GM18498 (cell line): ENCODE measurements around the gene CHST15.

Experiments
- ATAC-seq: cut with Tn5 transposase; IDR thresholded peaks from one replicate; pipeline ENCODE4 v1.9.1; 2021; ENCODE audit warnings: mild to moderate bottlenecking, moderate library complexity; ENCODE audit not compliant: unreplicated experiment

Gene CHST15

DNA sequence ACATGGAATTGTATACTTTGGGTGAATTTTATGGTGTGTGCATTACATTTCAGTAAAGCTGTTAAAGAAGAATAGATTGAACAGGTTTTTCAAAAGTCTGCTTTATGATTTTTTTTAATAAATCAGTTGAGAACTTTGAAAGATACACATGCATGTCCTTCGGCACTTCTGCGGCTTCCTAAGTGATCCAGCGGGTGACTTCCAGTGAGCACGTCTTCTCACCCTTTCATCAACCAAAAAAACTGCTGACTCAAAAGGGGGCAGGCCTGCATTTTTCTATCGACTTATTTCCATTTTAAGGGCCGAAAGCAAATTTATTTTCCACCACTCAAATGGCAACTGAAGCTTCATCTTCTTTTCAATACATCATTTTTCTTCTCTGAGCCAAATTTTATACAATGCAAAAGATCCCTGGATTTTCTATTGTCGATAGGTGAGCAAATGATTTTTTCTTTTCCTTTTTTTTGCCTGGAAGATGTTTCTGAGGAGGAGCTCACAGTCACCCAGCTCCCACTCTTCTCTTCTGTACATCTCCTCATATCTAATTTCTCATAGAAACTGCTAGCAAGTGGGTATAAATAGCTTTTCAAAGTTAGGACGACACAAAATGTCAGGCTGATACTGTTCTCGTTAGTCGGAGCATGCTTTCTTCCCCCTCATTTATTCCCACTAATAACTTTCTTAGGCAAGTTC, 10.2 kb downstream of the CHST15 start:
- ATAC-seq: no peak

DNA sequence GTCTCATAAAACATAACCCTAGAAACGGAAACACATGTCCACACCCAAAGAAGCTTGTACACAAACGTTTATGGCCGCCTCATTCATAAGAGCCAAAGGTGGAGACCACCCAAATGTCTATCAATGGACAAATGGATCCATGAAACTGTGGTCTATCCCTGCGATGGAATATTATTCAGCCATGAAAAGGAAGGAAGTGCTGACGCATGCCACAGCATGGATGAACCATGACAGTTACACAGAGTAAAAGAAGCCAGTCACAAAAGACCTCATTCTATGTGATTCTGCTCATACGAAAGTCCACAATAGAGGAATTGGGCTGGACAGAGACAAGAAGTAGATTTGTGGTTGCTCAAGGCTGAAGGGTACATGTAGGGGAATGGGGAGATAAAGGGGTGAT, 10.8 kb downstream of the CHST15 start:
- ATAC-seq: no peak

DNA sequence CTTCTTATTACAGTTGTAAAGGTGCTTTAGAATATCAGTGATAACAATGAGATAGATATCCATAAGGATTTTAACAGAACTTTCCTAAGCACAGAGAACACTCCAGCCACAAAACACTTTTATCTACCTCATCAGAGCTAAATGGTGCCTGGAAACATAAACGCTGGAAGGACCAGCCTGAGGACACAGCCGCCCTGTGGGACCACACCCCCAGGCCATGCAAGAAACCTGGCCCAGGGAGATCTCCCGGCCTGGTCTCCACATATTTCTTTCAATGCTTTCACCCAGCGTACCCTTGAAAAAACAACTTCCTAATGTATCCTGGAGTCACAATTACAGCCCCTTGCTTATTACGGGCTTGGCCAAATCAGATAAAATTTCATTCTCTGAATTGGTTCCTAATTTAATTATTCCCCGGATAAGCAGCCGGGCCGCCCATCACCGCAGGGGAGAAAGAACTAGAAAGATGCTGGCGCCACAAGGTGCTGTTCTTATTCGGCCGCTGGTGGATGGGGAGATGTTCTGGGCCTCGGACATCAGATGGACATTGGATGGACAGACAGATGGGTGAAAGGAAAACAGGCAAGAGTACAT, 11.8 kb downstream of the CHST15 start:
- ATAC-seq: no peak

DNA sequence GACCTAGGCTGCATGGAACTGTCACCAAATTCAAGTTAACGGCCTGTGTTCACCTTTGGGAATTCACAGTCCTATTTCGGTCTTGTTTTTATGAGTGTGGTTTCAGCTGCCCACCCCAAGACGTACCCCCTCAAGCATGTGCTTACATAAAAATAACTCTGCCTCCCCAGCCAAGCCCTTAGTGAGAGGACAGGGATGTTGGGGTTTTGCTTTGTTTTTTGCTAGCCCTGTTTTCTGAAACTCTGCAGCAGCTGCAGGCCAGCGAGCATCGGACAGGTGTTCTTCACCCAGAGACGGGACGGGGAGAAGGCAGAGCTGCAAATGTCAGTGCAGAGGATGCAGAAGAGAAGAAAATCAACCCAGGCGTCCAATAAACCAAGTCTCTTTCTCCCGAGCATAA, 13.5 kb downstream of the CHST15 start:
- no peak for ATAC-seq

DNA sequence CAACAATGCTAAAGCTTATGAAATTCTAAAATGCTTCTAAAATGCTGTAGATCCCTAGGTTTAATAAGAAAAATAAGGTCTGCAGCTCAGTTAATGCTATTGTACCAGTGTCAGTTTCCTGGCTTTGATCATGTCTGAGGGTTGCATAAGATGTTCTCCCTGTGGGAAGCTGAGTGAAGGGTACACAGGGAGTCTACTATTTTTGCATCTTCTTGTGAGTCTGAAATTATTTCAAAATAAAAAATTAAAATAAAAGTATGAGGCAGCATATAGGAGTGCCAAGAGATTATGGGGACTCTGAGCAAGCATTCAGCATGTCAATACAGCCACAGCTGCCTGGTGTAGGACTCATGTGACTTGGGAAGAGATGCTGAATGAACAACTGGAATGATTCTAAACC, 14.7 kb downstream of the CHST15 start:
- no peak for ATAC-seq

DNA sequence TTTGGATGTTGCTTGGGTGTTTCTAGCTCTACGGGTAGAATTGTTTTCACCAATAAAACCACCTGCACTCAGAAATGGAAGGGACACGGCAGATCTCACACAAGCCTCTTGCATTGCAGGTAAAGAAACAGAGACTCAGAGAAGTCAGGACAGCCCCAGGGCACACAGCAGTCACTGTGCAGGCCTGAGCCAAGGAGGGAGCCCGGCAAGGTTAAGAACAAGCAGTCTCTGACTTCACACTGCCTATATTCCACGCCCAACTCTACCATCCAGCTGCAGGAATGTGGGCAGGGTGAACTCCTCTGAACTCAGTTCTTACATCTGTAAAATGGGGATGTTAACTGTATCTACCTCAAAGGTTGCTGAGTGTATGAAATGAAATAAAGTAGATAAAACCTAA, 15.4 kb downstream of the CHST15 start:
- ATAC-seq: no peak

DNA sequence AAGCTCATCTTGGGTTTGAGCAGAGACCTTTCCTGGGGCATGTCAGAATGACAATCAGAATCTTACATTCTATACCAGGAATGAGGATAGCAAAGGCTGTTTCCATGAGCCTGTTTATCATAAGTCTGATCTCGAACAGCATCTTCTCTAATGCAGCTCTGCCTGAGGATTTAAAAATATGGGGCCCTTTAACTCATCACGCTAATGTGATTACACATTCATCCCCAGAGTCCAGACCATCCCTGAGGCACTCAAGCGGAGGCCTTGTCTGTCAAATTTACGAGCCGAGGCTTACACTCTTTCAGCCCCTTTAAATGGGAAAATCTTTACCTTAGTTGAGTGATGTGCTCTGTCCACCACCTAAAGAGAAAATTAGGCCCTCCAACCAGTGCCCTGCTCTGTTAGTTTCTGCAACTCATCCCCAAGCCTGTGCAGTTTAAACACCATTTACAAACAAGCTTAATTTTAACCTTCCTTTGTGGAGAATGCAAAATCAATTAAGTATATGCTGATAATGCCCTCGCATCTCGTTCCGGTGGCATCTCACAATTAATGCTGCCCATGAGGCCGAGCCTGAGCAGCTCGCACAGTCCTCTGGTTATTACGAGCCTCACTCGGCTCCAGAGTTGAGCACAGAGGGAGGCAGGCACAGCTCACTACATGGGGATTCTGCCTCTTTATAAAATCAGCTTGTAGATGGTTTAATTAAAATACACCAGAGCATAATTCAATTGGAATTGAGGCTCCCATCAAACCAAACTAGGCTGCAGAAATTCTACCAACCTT, 16.0 kb downstream of the CHST15 start:
- ATAC-seq: no peak

DNA sequence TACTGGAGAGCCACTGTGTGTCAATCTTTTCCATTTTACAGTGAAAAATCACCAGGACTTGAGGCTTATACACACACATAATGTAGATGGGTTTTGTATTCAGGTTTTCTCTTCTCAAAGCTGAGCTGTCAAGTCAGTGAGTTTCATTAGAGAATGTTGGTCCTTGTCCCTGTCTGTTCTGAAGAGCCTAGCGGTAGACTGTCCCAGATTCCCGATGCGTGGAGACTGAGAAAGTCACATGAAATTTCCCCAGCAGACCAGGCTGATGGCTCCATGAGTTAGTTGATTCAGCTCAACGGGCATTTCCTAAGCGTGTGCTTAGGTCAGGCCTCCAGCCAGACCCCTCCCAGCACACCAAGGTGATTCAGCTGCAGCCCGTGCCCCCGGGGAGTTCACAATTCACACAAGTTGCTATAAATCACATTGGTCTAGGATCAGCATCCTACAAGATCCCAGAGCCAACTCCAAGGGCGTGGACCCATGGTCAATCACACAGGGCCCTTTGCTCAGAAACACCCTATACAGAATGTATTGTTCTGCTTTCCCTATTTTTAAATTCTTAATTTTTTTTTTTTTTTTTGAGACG, 17.2 kb downstream of the CHST15 start:
- no peak for ATAC-seq

DNA sequence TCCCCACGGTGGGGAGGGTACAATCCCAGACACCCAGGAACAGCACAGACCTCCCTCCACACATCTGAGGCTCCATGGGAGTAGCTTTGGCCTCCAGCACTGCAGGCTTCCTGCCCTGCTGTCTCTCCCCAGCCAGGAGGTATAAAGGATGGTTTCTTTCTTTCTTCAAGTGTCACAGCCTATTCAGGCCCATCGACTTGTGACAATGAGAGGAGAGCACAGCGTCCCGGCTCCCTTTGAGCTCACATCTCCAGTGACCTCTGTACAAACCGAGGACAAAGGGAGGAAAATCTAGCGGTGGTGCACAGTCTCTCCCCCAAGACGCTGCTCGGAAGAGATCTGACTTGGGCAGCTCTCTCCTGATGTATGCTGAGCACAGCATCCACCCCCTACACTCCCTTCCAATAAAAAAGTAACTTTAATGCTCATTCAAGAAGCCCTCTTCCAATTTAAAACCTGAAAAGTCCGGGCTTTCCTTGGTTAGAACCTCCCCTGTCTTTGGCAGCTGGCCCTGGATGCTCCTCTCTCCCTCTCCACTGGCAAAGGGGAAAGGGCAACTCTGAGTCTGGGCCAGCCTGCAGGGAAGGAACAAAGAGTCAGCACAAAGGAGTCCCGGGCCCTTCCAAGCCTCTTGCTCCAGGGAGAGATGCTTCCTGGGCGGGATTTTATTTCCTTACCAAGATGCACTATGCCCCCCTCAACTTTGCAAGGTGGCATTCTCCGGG, 18.0 kb downstream of the CHST15 start:
- ATAC-seq: no peak

DNA sequence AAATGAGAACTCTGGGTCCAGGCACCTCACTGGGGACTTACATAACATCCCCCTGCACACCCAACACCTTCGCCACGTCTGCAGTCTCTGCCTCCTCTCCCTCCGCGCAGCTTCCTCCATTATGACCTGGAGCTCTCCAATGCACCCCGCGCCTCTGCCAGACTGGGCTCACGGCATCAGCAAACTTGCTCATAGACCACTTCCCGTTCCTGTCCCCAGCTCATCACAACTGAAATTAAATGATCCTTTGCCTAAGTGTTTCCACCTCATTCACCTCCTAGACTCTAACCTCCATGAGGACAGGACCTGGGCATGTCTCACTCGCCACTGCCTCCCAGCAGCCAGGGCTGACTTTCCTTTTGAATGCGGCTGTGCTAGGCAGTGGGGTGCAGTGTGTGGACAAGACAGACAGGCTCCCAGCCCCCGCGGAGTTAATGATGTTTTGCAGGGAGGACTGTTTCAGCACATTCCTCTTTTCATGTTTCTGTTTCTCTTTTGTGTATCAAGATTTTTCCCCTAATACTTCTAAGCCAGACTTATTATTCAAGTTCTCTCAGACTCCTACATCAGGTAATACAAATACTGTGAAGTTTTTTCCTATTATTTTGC, 18.8 kb downstream of the CHST15 start:
- ATAC-seq: no peak

DNA sequence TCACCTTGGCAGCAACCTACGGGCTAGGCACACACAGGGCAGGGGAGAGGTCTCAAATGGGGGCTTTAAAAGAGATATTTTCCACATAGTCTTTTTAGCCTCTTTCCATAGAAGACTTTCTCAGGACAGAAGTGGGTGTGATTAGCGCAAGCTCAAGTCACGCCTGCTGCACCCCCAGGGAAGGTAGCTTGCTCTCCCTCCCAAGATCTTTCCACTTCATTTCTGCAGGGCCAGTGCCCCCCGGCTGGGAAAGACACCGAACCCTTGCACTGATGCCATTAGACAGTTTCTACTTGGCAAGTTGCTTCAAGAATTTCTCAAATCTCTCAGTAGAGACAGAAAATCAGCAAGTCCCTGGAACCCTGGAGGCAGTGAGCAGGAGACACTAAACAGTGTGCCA, 19.4 kb downstream of the CHST15 start:
- no peak for ATAC-seq

DNA sequence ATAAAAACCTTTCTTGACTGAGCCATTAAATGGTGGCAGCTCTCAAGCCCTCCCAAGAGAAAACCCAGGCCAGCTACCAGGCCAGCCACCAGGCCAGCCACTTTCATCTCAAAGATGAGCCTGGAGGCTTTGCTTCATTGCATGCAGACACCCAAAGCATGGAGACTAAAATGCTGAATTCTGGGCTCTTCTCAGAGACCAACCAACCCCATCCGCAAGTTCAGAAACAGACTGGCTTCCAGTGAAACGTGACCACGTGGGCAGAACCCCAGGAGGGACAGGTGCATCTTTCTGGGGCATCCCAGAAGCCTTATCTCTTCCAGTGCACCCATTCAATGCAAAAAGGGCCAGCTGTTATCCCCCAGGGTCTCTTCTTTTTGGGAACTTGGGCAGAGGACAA, 20.9 kb downstream of the CHST15 start:
- no peak for ATAC-seq

DNA sequence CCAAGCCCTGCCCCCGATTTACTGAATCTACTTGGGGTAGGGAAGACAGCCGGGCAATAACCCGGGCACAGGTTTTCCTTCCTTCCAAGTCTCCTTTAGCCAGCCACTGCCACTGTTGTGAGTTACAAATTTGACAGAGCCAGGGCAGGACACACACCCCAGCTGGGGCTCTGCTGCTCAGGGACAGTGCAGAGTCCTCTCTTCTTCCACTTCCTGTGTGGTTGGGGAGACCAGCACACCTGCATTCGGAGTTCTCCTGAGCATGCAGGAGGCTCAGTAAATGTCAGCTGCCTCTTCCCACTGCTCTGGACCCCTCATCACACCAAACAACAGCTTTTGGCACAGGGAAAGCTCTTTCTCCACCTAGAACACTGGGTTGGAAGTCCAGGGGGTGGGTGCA, 21.3 kb downstream of the CHST15 start:
- ATAC-seq: no peak

DNA sequence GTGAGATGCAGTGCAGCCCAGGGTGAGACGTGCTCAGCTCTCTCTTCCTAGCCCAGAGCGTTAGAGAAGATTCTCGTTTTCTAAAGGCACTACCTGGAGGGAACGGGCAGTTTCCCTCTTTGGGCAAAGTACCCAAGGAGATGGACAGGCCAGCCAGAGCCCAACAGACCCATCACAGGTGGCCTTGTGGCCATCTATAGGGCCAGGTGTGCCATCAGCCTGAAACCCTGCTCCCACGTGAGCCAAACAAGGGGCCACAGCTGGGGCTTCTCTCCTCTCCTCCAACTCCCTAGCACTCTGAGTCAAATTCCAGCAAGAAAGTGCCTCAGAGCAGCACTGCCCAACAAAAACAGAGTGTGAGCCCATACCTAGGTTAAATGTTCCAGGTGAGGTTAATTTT, 22.3 kb downstream of the CHST15 start:
- ATAC-seq: no peak

DNA sequence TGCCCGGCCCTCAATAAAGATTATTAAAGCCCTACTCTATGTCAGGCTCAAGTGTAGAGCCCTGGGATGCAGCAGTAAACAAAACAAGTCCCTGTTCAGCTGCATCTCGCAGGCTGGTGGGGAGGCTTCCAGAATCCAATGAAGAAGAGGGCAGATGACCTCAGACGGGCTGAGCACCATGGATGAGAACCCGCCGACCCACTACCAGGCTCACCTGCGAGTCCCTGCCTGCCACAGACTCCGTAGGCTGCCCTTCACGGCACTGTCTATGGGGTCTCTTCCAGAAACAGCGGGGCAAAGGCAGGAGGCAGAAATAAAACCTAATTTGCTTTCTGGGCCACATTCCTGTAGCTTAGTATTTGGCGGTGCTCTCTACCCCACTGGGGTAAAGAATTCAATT, 22.7 kb downstream of the CHST15 start:
- ATAC-seq: no peak

DNA sequence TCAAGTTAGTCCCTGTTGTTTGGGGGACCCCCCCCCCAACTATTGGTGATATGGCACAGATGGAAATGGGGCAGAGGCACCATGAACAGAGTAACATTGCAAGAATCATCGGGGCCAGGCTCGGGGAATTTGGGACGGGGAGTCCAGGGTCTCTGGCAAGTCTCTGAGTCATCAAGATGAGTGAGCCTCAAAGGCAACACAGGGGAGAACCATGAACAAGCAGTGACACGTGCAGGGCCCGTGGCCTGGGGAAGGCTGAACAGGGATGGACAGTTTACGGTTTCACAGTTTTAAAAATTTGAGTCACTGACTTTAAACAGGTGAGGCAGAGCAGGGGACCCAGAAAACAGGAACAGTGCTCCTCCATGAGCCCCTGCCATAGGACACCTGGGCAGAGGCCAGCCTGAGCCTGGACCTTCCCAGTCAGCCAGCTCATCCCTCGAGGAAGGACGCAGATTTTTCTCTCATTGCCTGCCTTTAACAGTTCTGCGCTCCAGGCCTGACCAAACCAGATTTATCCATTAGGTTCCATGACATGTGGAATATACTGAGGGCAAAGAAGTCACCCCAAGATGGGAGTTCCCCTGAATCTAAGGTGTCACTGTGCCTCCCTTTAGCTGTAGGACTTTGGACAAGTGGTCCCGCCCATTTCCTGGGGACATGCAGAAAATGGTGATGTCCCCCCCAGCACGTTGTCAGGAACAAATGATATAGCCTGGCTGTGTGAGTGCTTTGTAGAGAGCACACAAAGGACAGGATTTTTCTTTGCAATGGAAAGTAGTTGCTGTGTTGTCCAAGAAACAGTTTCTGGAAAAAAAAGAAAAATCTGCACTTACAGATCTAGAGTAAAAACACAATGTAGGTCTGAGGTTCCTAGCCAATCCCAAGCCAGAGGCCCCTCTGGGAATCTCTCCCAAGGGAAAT, 23.8 kb downstream of the CHST15 start:
- no peak for ATAC-seq

DNA sequence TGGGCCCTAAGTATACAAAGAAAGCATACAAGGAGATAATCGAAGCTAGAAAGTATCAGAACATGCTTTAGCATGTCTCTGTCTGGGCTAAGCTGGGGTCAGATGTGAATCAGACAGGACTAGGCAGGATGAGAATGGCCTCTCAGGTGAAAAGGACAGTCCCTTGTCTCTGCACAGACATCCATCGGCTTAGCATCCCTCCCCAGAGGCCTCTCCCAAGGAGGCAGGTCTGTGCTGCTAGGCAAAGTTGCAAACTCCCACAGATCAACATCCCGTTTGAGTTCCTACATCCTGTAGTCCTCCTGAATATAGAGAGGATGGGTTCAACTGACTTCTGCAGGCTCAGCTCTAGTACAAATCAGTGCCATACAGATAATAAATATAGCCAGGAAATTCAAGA, 24.5 kb downstream of the CHST15 start:
- no peak for ATAC-seq

DNA sequence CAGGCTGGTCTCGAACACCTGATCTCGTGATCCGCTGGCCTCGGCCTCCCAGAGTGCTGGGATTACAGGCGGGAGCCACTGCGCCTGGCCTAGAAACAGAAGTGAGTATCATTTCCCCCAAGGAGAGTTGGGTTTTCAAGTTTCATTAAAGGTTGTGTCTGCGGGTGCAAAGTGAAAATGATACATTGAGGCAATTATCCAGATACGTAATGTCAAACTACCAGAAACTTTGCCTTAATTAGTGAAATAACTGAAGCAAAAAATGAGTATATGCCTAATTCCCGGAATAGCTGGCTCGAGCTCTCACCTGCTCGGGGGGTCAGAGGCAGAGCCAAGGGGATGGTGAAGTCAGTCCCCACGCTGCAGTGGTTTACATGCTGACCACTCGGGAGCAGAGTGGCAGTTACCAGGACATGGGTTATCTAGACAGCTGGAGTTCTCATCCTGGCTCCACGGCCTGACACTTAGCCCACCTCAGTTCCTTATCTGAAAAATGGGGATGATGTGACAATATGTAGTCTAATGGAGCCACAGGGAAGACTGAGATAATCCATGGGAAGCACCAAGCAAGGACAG, 25.5 kb downstream of the CHST15 start:
- ATAC-seq: no peak
